CD4-positive, alpha-beta memory T cell (primary cell): ENCODE data around the gene RASA2. TPM values are rescaled to one million over a fixed set of nuclear protein-coding genes. Genes with fewer than 3 reads are reported as not detected.
"Not testable (repeated sequence)": the region's sequence is repeated elsewhere in the genome, so short reads cannot be mapped to it uniquely, and the experiment has no call there.

Source experiments
- CTCF ChIA-PET: fragments of 350-600 bp; sonication (Branson Sonifier 250); formaldehyde crosslinking; loops from one replicate; lab custom pipeline; 2021; ENCODE audit warnings: inconsistent platforms; ENCODE audit not compliant: partially characterized antibody; lab: Charles Lee
- POLR2A ChIA-PET: fragments of 350-600 bp; sonication (Branson Sonifier 250); formaldehyde crosslinking; loops from one replicate; lab custom pipeline; 2021; ENCODE audit not compliant: partially characterized antibody; lab: Charles Lee
- DNase-seq, 5 donors: peaks; one replicate each; pipeline versions ENCODE4 v3.0.0 to v3.0.0-alpha.2; 2020 to 2022; ENCODE audit warnings: mixed read lengths in 1 of 5
- H3K27ac ChIP-seq: one replicate; pipeline ENCODE4 v1.7.0; 2013; ENCODE audit warnings: low read depth, low read length
- H3K27me3 ChIP-seq: 2 replicates; pipeline ENCODE4 v1.7.0; 2013; ENCODE audit warnings: mild to moderate bottlenecking, low read length, moderate library complexity; ENCODE audit not compliant: insufficient read depth
- H3K36me3 ChIP-seq: 2 replicates; pipeline ENCODE4 v1.7.0; 2013; ENCODE audit warnings: mild to moderate bottlenecking, low read length, moderate library complexity; ENCODE audit not compliant: insufficient read depth
- H3K4me1 ChIP-seq: 2 replicates; pipeline ENCODE4 v1.7.0; 2013; ENCODE audit warnings: mild to moderate bottlenecking, low read length, moderate library complexity; ENCODE audit not compliant: insufficient read depth
- H3K4me3 ChIP-seq, 2 donors: one replicate each; pipeline ENCODE4 v1.7.0; 2013; ENCODE audit warnings: low read length in 2 of 2, mild to moderate bottlenecking in 1 of 2
- H3K9me3 ChIP-seq, 2 donors: one replicate each; pipeline ENCODE4 v1.7.0; 2013; ENCODE audit warnings: low read length in 2 of 2, control low read depth in 1 of 2; ENCODE audit not compliant: control insufficient read depth in 1 of 2
- H3K27ac Mint-ChIP-seq, 7 donors: one replicate each; pipeline ENCODE4 v1.8.0; 2020 to 2021; ENCODE audit warnings: mixed read lengths in 7 of 7, mild to moderate bottlenecking in 6 of 7, inconsistent platforms in 3 of 7, moderate library complexity in 3 of 7
- H3K27me3 Mint-ChIP-seq, 2 donors: one replicate each; pipeline ENCODE4 v1.8.0; 2020 to 2021; ENCODE audit warnings: mixed read lengths in 2 of 2
- H3K36me3 Mint-ChIP-seq, 2 donors: one replicate each; pipeline ENCODE4 v1.8.0; 2020 to 2021; ENCODE audit warnings: mixed read lengths in 2 of 2, inconsistent platforms in 1 of 2, mild to moderate bottlenecking in 1 of 2
- H3K4me1 Mint-ChIP-seq, 4 donors: one replicate each; pipeline ENCODE4 v1.8.0; 2020 to 2021; ENCODE audit warnings: mixed read lengths in 4 of 4, mild to moderate bottlenecking in 1 of 4
- H3K4me3 Mint-ChIP-seq, 8 donors: one replicate each; pipeline ENCODE4 v1.8.0; 2020 to 2021; ENCODE audit warnings: mixed read lengths in 8 of 8, mild to moderate bottlenecking in 7 of 8, moderate library complexity in 6 of 8, inconsistent platforms in 3 of 8
- H3K9me3 Mint-ChIP-seq, 8 donors: one replicate each; pipeline ENCODE4 v1.8.0; 2020 to 2021; ENCODE audit warnings: mixed read lengths in 8 of 8, mild to moderate bottlenecking in 5 of 8, inconsistent platforms in 3 of 8, moderate library complexity in 1 of 8
- intact Hi-C: fragments of 100-400 bp; cut with micrococcal nuclease; formaldehyde crosslinking; loops from one replicate; pipeline ENCODE4 v1.15.1; 2023
- polyA plus RNA-seq, 2 donors: library from polyadenylated mRNA; unstranded; fragments of 300-500 nt; fragmentation: Illumina TruSeq; gene quantifications; one replicate each; pipeline ENCODE4 v1.2.3, GENCODE V29; 2021
- total RNA-seq, 2 experiments: library from RNA; stranded (reverse); gene quantifications; one replicate each; pipeline ENCODE4 v1.2.3, GENCODE V29; 2021

RASA2 gene
- total and polyA plus RNA-seq, 4 experiments from 2014 or later: 29.4 to 80.9 (median 57.0) TPM

GRCh38 chr3:141530415-141530768, 43.6 kb downstream of the RASA2 start:
- H3K4me3 Mint-ChIP-seq: peak overlapping the region; percentile 16 to 84 (median 74)

GRCh38 chr3:141532609-141533008, 45.8 kb downstream of the RASA2 start:
- Mint-ChIP-seq H3K9me3 (peaks cover 0 to 4% (median 2%) of the 10 kb centered on the region in 8 donors), H3K4me3 (peak overlapping the region in 1 of 8 donors; percentile 30), H3K4me1 (peaks cover 40 to 59% (median 52%) of the 10 kb centered on the region in 4 donors), H3K36me3 (peaks cover 33 to 47% of the 10 kb centered on the region in 2 donors), H3K27me3 (no peaks in the 10 kb centered on the region), H3K27ac (peak overlapping the region in 3 of 7 donors; percentile 55 to 68 (median 60))
- no peak for DNase-seq
- Histone ChIP-seq H3K27ac (no peak overlapping the region), H3K4me1 (peaks cover 64% of the 10 kb centered on the region), H3K27me3 (no peaks in the 10 kb centered on the region), H3K36me3 (no peaks in the 10 kb centered on the region), H3K4me3 (no peak overlapping the region), H3K9me3 (no peaks in the 10 kb centered on the region)
- intact Hi-C loops: no loop called here
- POLR2A ChIA-PET: interaction anchor here (3.1 kb wide), 1 partner anchor 46 kb away, joined by 22 read pairs; the partner anchor contains the start of gene RASA2
- CTCF ChIA-PET: no interaction called here

More at GRCh38 chr3:141530415-141530768, 43.6 kb downstream of the RASA2 start:
- H3K4me1 ChIP-seq: peaks cover 85% of the 10 kb centered on the region
- peak in 1 of 5 donors; percentile 19 for DNase-seq
- Mint-ChIP-seq H3K27ac (peak overlapping the region; percentile 68 to 96 (median 92)), H3K4me1 (peaks cover 52 to 72% (median 64%) of the 10 kb centered on the region in 4 donors), H3K9me3 (peaks cover 0 to 2% (median under 1%) of the 10 kb centered on the region in 8 donors), H3K36me3 (peaks cover 18 to 44% of the 10 kb centered on the region in 2 donors), H3K27me3 (no peaks in the 10 kb centered on the region)
- no peaks in the 10 kb centered on the region for H3K27me3 ChIP-seq
- H3K9me3 ChIP-seq: no peaks in the 10 kb centered on the region
- H3K27ac ChIP-seq: peak overlapping the region; percentile 37
- intact Hi-C loops: loop anchor here (1.0 kb wide), 1 partner anchor 31 kb away; no protein-coding TSS in a partner anchor
- POLR2A ChIA-PET: interaction anchor here (0.6 to 3.1 kb wide), 9 partner anchors 9 to 128 kb away, joined by 3 to 22 read pairs (median 5); partner anchors contain the start of gene RASA2
- no peaks in the 10 kb centered on the region for H3K36me3 ChIP-seq
- H3K4me3 ChIP-seq: no peak overlapping the region
- CTCF ChIA-PET: interaction anchor here (0.5 to 1.0 kb wide), 4 partner anchors 9 to 332 kb away, joined by 3 to 5 read pairs (median 3); no protein-coding TSS in a partner anchor

DNA sequence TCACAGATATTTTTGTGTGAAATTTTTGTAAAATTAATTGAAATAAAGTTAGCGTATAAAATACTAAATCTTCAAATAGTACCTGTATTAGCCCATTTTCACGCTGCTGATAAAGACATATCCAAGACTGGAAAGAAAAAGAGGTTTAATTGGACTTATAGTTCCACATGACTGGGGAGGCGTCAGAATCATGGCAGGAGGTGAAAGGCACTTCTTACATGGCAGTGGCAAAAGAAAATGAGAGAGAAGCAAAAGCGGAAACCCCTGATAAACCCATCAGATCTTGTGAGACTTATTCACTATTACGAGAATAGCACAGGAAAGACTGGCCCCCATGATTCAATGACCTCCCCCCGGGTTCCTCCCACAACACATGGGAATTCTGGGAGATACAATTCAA, 49.2 kb downstream of the RASA2 start:
- H3K36me3 Mint-ChIP-seq: peaks cover 40 to 57% of the 10 kb centered on the region in 2 donors
- POLR2A ChIA-PET: interaction anchor here (1.8 kb wide), 1 partner anchor 49 kb away, joined by 4 read pairs; no protein-coding TSS in a partner anchor

DNA sequence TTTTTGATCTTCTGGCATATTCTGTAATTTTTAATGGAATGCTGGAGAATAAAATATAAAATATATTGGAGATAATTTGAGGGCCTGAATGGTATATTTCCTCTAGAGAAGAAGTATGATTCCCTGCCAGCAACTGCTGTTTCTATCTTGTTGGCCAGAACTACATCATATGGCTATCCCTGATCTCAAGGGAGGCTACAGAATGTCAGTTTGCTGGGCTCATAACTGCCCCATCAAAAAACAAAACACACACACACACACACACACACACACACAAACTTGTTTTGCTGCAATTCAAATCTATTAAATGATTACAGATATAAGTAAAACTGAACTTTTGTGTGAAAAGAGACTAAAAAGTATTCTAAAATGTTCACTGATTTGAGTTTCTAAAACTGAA, 51.0 kb downstream of the RASA2 start:
- Histone ChIP-seq H3K27ac (no peak overlapping the region), H3K27me3 (no peaks in the 10 kb centered on the region), H3K4me1 (peaks cover 46% of the 10 kb centered on the region), H3K4me3 (no peak overlapping the region), H3K9me3 (no peaks in the 10 kb centered on the region), H3K36me3 (peaks cover 4% of the 10 kb centered on the region)
- H3K9me3 Mint-ChIP-seq: peaks cover 0 to 10% (median 4%) of the 10 kb centered on the region in 8 donors
- H3K4me1 Mint-ChIP-seq: peaks cover 35 to 59% (median 46%) of the 10 kb centered on the region in 4 donors
- no peaks in the 10 kb centered on the region for H3K27me3 Mint-ChIP-seq
- peak overlapping the region in 5 of 7 donors; percentile 13 to 74 (median 27) for H3K27ac Mint-ChIP-seq
- H3K36me3 Mint-ChIP-seq: peaks cover 48 to 63% of the 10 kb centered on the region in 2 donors
- ChIA-PET CTCF (no interaction called here), POLR2A (interaction anchor here (1.8 kb wide), 1 partner anchor 50 kb away, joined by 4 read pairs; no protein-coding TSS in a partner anchor)
- no peak overlapping the region for H3K4me3 Mint-ChIP-seq
- intact Hi-C loops: loop anchor here (2.0 kb wide), 1 partner anchor 15 kb away; no protein-coding TSS in a partner anchor
- no peak for DNase-seq

More for the DNA sequence above, 49.2 kb downstream of the RASA2 start:
- H3K9me3 ChIP-seq, H3K4me3 ChIP-seq, H3K4me3 Mint-ChIP-seq, H3K27me3 ChIP-seq, intact Hi-C loops, H3K36me3 ChIP-seq, DNase-seq, H3K27ac ChIP-seq, H3K9me3 Mint-ChIP-seq, H3K27me3 Mint-ChIP-seq: not testable (repeated sequence)
- peaks cover 50% of the 10 kb centered on the region for H3K4me1 ChIP-seq
- CTCF ChIA-PET: interaction anchor here (0.7 to 1.0 kb wide), 3 partner anchors 11 to 74 kb away, joined by 3 to 4 read pairs (median 3); no protein-coding TSS in a partner anchor
- H3K4me1 Mint-ChIP-seq: peaks cover 31 to 49% (median 43%) of the 10 kb centered on the region in 4 donors
- H3K27ac Mint-ChIP-seq: peak overlapping the region in 1 of 7 donors; percentile 15

- no peak overlapping the region for H3K4me3 ChIP-seq
- no peak for DNase-seq
- Mint-ChIP-seq H3K36me3 (peaks cover 49 to 61% of the 10 kb centered on the region in 2 donors), H3K4me1 (peaks cover 31 to 55% (median 40%) of the 10 kb centered on the region in 4 donors), H3K4me3 (no peak overlapping the region), H3K27ac (peak overlapping the region in 3 of 7 donors; percentile 22 to 50 (median 28)), H3K27me3 (no peaks in the 10 kb centered on the region), H3K9me3 (peaks cover 0 to 19% (median 9%) of the 10 kb centered on the region in 8 donors)
- intact Hi-C loops: loop anchor here (2.0 kb wide), 1 partner anchor 14 kb away; no protein-coding TSS in a partner anchor
- no peaks in the 10 kb centered on the region for H3K9me3 ChIP-seq
- H3K27ac ChIP-seq: no peak overlapping the region
- no peaks in the 10 kb centered on the region for H3K27me3 ChIP-seq
- ChIA-PET CTCF (no interaction called here), POLR2A (interaction anchor here (1.1 to 3.1 kb wide), 3 partner anchors 8 to 51 kb away, joined by 3 to 9 read pairs (median 4); no protein-coding TSS in a partner anchor)
- H3K36me3 ChIP-seq: peaks cover 4% of the 10 kb centered on the region
- H3K4me1 ChIP-seq: peaks cover 39% of the 10 kb centered on the region
Observed at GRCh38 chr3:141538568-141539240, 51.9 kb downstream of the RASA2 start.

DNA sequence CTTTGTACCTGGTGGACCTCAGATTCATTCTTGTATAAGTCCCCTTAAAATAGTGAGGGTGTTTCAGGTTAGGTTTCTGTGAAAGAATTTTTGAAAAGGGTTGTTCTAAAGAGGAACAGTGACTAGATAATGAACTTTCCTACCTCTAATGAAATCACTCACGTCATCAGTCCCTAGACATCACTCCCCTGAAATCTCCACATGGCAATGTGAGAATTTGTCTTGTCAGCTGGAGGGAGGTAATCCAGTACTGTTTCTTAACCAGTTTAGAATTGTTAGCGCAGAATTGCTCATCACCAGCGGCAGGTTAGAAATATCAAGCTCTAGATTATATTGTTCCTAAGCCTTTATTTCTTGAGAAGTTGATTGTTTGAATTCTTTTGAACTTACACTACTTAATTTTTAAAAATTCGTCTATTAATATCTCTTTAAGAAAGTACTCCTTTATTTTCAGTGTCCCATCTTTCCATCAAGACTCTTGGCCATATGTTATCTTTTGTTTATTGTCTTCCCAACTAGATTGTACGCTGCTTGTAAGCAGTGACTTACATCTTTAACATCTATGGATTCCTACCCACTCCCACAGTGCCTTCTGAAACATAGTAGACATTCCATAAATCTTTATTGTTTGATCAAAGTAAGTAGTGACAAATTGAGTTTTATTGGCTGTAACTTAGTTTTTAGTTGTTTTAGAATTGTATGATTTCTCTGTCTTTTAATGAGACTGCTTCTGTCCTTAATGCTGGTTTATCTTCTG, 52.8 kb downstream of the RASA2 start:
- peaks cover 41% of the 10 kb centered on the region for H3K4me1 ChIP-seq
- H3K27ac ChIP-seq: no peak overlapping the region
- intact Hi-C loops: loop anchor here (2.0 kb wide), 2 partner anchors 13 kb away; no protein-coding TSS in a partner anchor
- H3K9me3 Mint-ChIP-seq: peaks cover 0 to 23% (median 12%) of the 10 kb centered on the region in 8 donors
- H3K9me3 ChIP-seq: no peaks in the 10 kb centered on the region
- peaks cover 34 to 58% (median 42%) of the 10 kb centered on the region in 4 donors for H3K4me1 Mint-ChIP-seq
- peaks cover 52 to 61% of the 10 kb centered on the region in 2 donors for H3K36me3 Mint-ChIP-seq
- ChIA-PET CTCF (no interaction called here), POLR2A (interaction anchor here (0.9 to 3.1 kb wide), 4 partner anchors 9 to 52 kb away, joined by 3 to 9 read pairs (median 4); no protein-coding TSS in a partner anchor)
- H3K36me3 ChIP-seq: peaks cover 4% of the 10 kb centered on the region
- DNase-seq: no peak
- H3K4me3 Mint-ChIP-seq: peak overlapping the region in 1 of 8 donors; percentile 31
- no peak overlapping the region for H3K4me3 ChIP-seq
- no peaks in the 10 kb centered on the region for H3K27me3 ChIP-seq
- no peaks in the 10 kb centered on the region for H3K27me3 Mint-ChIP-seq
- H3K27ac Mint-ChIP-seq: peak overlapping the region in 5 of 7 donors; percentile 17 to 69 (median 50)
